C4-2B (cell line): ENCODE results near the gene AP3M1.

ENCODE experiments used
- H3K27ac ChIP-seq: fragments of 450-650 bp; 2 replicates; pipeline ENCODE4 v1.5.1; 2017
- CTCF ChIP-seq: fragments of 450-650 bp; conservative IDR thresholded peaks from 2 replicates; pipeline ENCODE4 v1.5.1; 2017; ENCODE audit warnings: mild to moderate bottlenecking
- ZFX ChIP-seq: fragments of 450-650 bp; IDR thresholded peaks from 2 replicates; pipeline ENCODE4 v1.6.1; 2017

AP3M1 gene

GRCh38 chr10:74110120-74110519, 40.5 kb downstream of the AP3M1 start:
- TF ChIP-seq CTCF, result no peak
- TF ChIP-seq ZFX, result no peak
- no peak overlapping the region for H3K27ac ChIP-seq

- TF ChIP-seq ZFX, result no peak
- no peak for TF ChIP-seq CTCF
- H3K27ac ChIP-seq, result no peak overlapping the region
These were observed 41.2 kb downstream of the AP3M1 start for GRCh38 chr10:74109452-74109851.

- TF ChIP-seq ZFX, result no peak
- TF ChIP-seq CTCF, result no peak
- no peak overlapping the region for H3K27ac ChIP-seq
These were observed 43.2 kb downstream of the AP3M1 start for GRCh38 chr10:74107391-74107790.

- no peak for TF ChIP-seq CTCF
- no peak for TF ChIP-seq ZFX
- no peak overlapping the region; the same call in 1 of the 2 replicates for H3K27ac ChIP-seq
These were observed 45.6 kb downstream of the AP3M1 start for GRCh38 chr10:74104996-74105395.

- TF ChIP-seq CTCF, result no peak
- no peak for TF ChIP-seq ZFX
- no peak overlapping the region for H3K27ac ChIP-seq
These were observed 46.1 kb downstream of the AP3M1 start for GRCh38 chr10:74104480-74104879.

- H3K27ac ChIP-seq, result no peak overlapping the region
- TF ChIP-seq ZFX, result no peak
- peak; percentile 60 for TF ChIP-seq CTCF
These were observed 46.9 kb downstream of the AP3M1 start for GRCh38 chr10:74103560-74104258.

- TF ChIP-seq ZFX (no peak), CTCF (no peak)
- no peak overlapping the region for H3K27ac ChIP-seq
These were observed 50.8 kb downstream of the AP3M1 start for GRCh38 chr10:74099836-74100235.
